HG03064 (cell line): ENCODE data around the gene TMED9.
"Not testable (repeated sequence)": the region's sequence is repeated elsewhere in the genome, so short reads cannot be mapped to it uniquely, and the experiment has no call there.

Experiments
- ATAC-seq: cut with Tn5 transposase; IDR thresholded peaks from one replicate; pipeline ENCODE4 v1.9.1; 2021; ENCODE audit warnings: low read depth; ENCODE audit not compliant: unreplicated experiment

TMED9 gene

GRCh38 chr5:177592010-177592834 lies at the start of gene TMED9:
Gene TMED9 (plus strand): TSS chr5:177592203. CDS start chr5:177592215, 12 bp downstream.
- peak; percentile 94 for ATAC-seq

- no peak for ATAC-seq
These were observed 49.1 kb upstream of the TMED9 start for GRCh38 chr5:177542816-177543465.

- no peak for ATAC-seq
These were observed 46.3 kb upstream of the TMED9 start for GRCh38 chr5:177545487-177546257.

- ATAC-seq: no peak
These were observed 45.7 kb upstream of the TMED9 start for GRCh38 chr5:177546258-177546741.

- no peak for ATAC-seq
These were observed 44.3 kb upstream of the TMED9 start for GRCh38 chr5:177547736-177548135.

- no peak for ATAC-seq
These were observed 43.5 kb upstream of the TMED9 start for GRCh38 chr5:177548495-177548894.

GRCh38 chr5:177550122-177550521 lies 41.9 kb upstream of the TMED9 start:
- ATAC-seq: no peak

- ATAC-seq: no peak
These were observed 39.1 kb upstream of the TMED9 start for GRCh38 chr5:177552839-177553455.

GRCh38 chr5:177553671-177554429 lies 38.2 kb upstream of the TMED9 start:
- peak; percentile 40 for ATAC-seq

GRCh38 chr5:177554474-177555111 lies 37.4 kb upstream of the TMED9 start, which contains the start of gene FAM193B:
Gene FAM193B (minus strand): TSS chr5:177554563. CDS start chr5:177554458, 105 bp downstream.
- peak; percentile 92 for ATAC-seq

GRCh38 chr5:177555228-177555627 lies 36.8 kb upstream of the TMED9 start:
- no peak for ATAC-seq

- ATAC-seq: no peak
These were observed 36.3 kb upstream of the TMED9 start for GRCh38 chr5:177555665-177556064.

GRCh38 chr5:177557041-177557647 lies 34.9 kb upstream of the TMED9 start:
- no peak for ATAC-seq

- ATAC-seq: no peak
These were observed 34.2 kb upstream of the TMED9 start for GRCh38 chr5:177557796-177558195.

GRCh38 chr5:177559446-177559941 lies 32.5 kb upstream of the TMED9 start:
- ATAC-seq: not testable (repeated sequence)

- no peak for ATAC-seq
These were observed 27.0 kb upstream of the TMED9 start for GRCh38 chr5:177565046-177565445.

GRCh38 chr5:177568326-177568725 lies 23.7 kb upstream of the TMED9 start:
- no peak for ATAC-seq

- no peak for ATAC-seq
These were observed 22.1 kb upstream of the TMED9 start for GRCh38 chr5:177569894-177570293.

GRCh38 chr5:177575488-177575887 lies 16.5 kb upstream of the TMED9 start:
- ATAC-seq: no peak
